Measurements from ENCODE around the gene OGFOD3.

DNA sequence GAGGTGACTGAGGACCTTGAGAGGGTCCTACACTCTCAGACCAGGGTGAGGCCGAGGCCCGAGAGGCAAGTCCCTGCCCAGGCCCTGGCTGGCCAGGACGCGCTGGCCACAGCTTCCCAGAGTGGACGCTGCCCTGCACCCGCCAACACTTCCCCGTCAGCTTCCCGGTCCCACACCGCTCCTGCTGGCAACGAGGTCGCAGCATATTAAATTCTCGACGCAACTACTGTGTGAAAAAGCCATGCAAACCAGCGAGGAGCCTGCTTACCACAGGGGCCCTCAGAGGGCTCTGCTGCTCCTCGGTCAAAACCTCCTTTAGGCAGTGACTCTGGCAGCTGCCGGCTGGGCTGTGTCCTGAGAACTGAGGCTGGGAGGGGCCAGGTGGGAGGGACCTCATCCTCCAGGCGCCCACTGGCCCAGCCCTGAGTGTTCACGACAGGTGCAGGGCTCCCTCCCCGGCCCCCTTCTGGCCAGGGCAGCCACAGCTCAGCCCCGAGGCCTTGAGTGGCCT is 61.5 kb downstream of the OGFOD3 start:
- no peak for TF ChIP-seq CTCF (IDR thresholded peaks at IDR 0.05; ENCODE audit: low read depth, low read length)
- TF ChIP-seq EZH2phosphoT487 (IDR thresholded peaks at IDR 0.05; ENCODE audit: low read depth), result no peak
